GM12874 (cell line): ENCODE data around the gene MTHFD2.

Source experiments
- CTCF ChIP-seq: IDR thresholded peaks from 2 replicates; pipeline ENCODE4 v1.5.1; 2011; ENCODE audit warnings: low read depth, mild to moderate bottlenecking, control low read depth, low read length, moderate library complexity; ENCODE audit not compliant: insufficient read depth

The MTHFD2 gene

GRCh38 chr2:74168739-74169138 is 29.7 kb upstream of the MTHFD2 start:
- TF ChIP-seq CTCF, result no peak

GRCh38 chr2:74174909-74175308 is 23.5 kb upstream of the MTHFD2 start:
- no peak for TF ChIP-seq CTCF

- no peak for TF ChIP-seq CTCF
Measured at GRCh38 chr2:74177696-74178095, 20.7 kb upstream of the MTHFD2 start.

GRCh38 chr2:74178211-74179062 is 20.0 kb upstream of the MTHFD2 start, which contains the start of gene MOB1A:
Gene MOB1A (minus strand): TSS chr2:74178879. CDS start chr2:74178674, 205 bp downstream.
- no peak for TF ChIP-seq CTCF

GRCh38 chr2:74179063-74179865 is 19.2 kb upstream of the MTHFD2 start:
- 0 out of 2 replicates have a peak, but pooled peaks have one; percentile 5 for TF ChIP-seq CTCF

- no peak for TF ChIP-seq CTCF
Measured at GRCh38 chr2:74181739-74182138, 16.7 kb upstream of the MTHFD2 start.

- no peak for TF ChIP-seq CTCF
Measured at GRCh38 chr2:74183878-74184277, 14.5 kb upstream of the MTHFD2 start.
